ENCODE results near the gene TADA2A.
"Not testable (repeated sequence)": the region's sequence is repeated elsewhere in the genome, so short reads cannot be mapped to it uniquely, and the experiment has no call there.

TADA2A gene

DNA sequence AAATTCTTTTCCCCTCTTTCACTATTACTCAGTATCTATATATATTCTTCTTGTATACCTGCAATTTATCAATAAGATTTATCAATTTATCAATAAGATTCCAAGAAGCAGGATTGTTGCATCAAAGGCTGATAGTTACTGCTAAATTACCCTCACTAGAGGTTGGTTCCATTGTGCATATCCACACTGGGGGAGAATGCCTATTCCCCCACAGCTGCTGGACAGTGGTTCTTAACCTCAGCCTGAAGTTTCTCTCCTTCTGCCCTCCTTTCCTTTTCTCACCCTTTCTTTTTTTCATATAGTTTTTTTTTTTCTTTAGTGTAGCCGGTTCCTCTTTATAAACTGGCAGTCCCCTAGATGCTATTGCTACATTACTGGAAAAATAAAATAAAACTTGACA, 24.6 kb upstream of the TADA2A start:
- no peak overlapping the region for H3K4me3 ChIP-seq (ENCODE audit: low read depth in 1 of 2, low read length in 2 of 2)
- no peak overlapping the region for H3K9ac ChIP-seq (ENCODE audit: low read length)
- no peaks in the 10 kb centered on the region for H3K36me3 ChIP-seq (ENCODE audit: insufficient read depth, low read length)
- H3K4me1 ChIP-seq (ENCODE audit: insufficient read depth, low read length): no peaks in the 10 kb centered on the region
- H3K27ac ChIP-seq (ENCODE audit: low read depth, low read length): no peak overlapping the region
- H3K27me3 ChIP-seq (ENCODE audit: control insufficient read depth in 1 of 2, insufficient read depth in 2 of 2, low read length in 2 of 2): no peaks in the 10 kb centered on the region
- H3K9me3 ChIP-seq (ENCODE audit: low read length): no peaks in the 10 kb centered on the region

DNA sequence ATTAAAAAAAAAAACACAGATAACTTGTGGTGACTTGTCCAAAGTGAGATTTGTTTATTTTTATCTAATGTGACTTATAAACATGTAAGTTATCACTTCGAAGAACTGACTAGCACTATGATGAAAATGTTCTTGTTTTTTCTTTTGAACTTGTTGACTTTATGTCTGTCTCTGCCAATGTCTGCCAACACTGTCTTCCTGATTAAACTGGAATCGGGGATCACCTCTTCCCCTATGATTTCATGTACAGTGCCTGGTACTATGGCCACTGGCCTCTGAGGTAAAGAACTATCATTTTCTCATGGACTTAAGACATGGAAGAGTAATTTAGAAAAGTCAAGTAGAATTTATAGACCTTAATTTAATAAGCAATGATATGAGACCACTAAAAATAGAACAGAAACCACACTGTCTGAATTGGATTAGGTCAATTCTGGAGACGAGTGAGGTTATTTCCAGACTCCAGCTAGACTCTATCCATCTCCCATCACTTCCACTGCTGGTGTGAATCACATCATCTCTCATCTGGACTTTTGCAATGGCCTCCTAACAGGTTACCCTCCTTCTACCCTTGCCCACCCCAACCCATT, 22.0 kb upstream of the TADA2A start:
- no peak overlapping the region for H3K4me3 ChIP-seq (ENCODE audit: low read depth in 1 of 2, low read length in 2 of 2)
- no peaks in the 10 kb centered on the region for H3K36me3 ChIP-seq (ENCODE audit: insufficient read depth, low read length)
- no peak overlapping the region for H3K9ac ChIP-seq (ENCODE audit: low read length)
- H3K9me3 ChIP-seq (ENCODE audit: low read length): no peaks in the 10 kb centered on the region
- no peak overlapping the region for H3K27ac ChIP-seq (ENCODE audit: low read depth, low read length)
- no peaks in the 10 kb centered on the region for H3K4me1 ChIP-seq (ENCODE audit: insufficient read depth, low read length)
- H3K27me3 ChIP-seq (ENCODE audit: control insufficient read depth in 1 of 2, insufficient read depth in 2 of 2, low read length in 2 of 2): no peaks in the 10 kb centered on the region

DNA sequence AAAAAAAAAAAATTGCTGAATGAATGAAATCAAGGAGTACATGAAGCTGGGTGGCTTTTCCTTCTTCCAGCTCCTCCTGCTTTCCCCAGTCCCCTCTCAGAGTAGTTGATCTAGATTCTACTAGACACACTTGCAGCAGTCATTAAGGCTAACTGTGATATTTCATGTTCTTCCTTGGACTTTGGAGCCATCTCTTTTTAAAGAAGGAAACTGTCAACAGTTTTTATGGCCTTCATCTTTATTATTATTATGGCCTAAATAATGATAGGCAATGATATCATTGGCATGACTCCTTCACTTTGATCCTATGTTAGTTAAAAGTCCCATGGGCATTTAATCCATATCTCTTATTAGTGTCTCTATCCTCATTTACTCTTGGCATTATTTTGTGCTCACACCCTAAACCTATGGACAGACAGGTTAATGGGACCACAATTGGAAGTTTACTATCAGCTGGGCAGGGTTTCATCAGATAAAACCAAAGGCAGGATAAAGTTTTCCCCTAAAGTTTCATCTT, 21.2 kb upstream of the TADA2A start:
- no peak overlapping the region for H3K4me3 ChIP-seq (ENCODE audit: low read depth in 1 of 2, low read length in 2 of 2)
- no peaks in the 10 kb centered on the region for H3K9me3 ChIP-seq (ENCODE audit: low read length)
- no peak overlapping the region for H3K27ac ChIP-seq (ENCODE audit: low read depth, low read length)
- H3K36me3 ChIP-seq (ENCODE audit: insufficient read depth, low read length): no peaks in the 10 kb centered on the region
- H3K9ac ChIP-seq (ENCODE audit: low read length): no peak overlapping the region
- H3K4me1 ChIP-seq (ENCODE audit: insufficient read depth, low read length): no peaks in the 10 kb centered on the region
- no peaks in the 10 kb centered on the region for H3K27me3 ChIP-seq (ENCODE audit: control insufficient read depth in 1 of 2, insufficient read depth in 2 of 2, low read length in 2 of 2)

DNA sequence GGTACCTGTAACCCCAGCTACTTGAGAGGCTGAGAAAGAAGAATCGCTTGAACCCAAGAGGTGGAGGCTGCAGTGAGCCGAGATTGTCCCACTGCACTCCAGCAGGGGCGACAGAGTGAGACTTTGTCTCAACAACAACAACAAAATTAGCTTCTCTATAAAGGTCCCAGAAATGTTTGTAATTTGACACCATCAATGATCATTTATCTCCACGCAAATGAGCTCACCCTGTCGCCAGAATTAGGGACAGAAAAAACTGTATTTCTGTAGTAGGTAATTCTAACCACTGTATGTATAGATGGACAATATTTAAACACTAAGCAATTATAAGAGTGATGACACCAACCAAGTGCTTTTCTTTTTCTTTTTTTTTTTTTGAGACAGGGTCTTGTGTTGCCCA, 20.2 kb upstream of the TADA2A start:
- H3K27me3 ChIP-seq (ENCODE audit: control insufficient read depth in 1 of 2, insufficient read depth in 2 of 2, low read length in 2 of 2): no peaks in the 10 kb centered on the region

GRCh38 chr17:37388266-37388665, 18.4 kb upstream of the TADA2A start:
- Histone ChIP-seq H3K4me1 (ENCODE audit: insufficient read depth, low read length) (no peaks in the 10 kb centered on the region), H3K9me3 (ENCODE audit: low read length) (no peaks in the 10 kb centered on the region), H3K9ac (ENCODE audit: low read length) (no peak overlapping the region), H3K27ac (ENCODE audit: low read depth, low read length) (no peak overlapping the region), H3K4me3 (ENCODE audit: low read depth in 1 of 2, low read length in 2 of 2) (no peak overlapping the region), H3K36me3 (ENCODE audit: insufficient read depth, low read length) (no peaks in the 10 kb centered on the region), H3K27me3 (ENCODE audit: control insufficient read depth in 1 of 2, insufficient read depth in 2 of 2, low read length in 2 of 2) (no peaks in the 10 kb centered on the region)

More for the DNA sequence above, 20.2 kb upstream of the TADA2A start:
- Histone ChIP-seq H3K9ac (ENCODE audit: low read length) (no peak overlapping the region), H3K4me3 (ENCODE audit: low read depth in 1 of 2, low read length in 2 of 2) (no peak overlapping the region), H3K36me3 (ENCODE audit: insufficient read depth, low read length) (no peaks in the 10 kb centered on the region), H3K27ac (ENCODE audit: low read depth, low read length) (no peak overlapping the region), H3K4me1 (ENCODE audit: insufficient read depth, low read length) (no peaks in the 10 kb centered on the region), H3K9me3 (ENCODE audit: low read length) (no peaks in the 10 kb centered on the region)

GRCh38 chr17:37389160-37389559, 17.5 kb upstream of the TADA2A start:
- H3K9ac ChIP-seq (ENCODE audit: low read length): no peak overlapping the region
- H3K27ac ChIP-seq (ENCODE audit: low read depth, low read length): no peak overlapping the region
- H3K27me3 ChIP-seq (ENCODE audit: control insufficient read depth in 1 of 2, insufficient read depth in 2 of 2, low read length in 2 of 2): no peaks in the 10 kb centered on the region
- H3K9me3 ChIP-seq (ENCODE audit: low read length): no peaks in the 10 kb centered on the region
- H3K4me3 ChIP-seq (ENCODE audit: low read depth in 1 of 2, low read length in 2 of 2): no peak overlapping the region
- no peaks in the 10 kb centered on the region for H3K4me1 ChIP-seq (ENCODE audit: insufficient read depth, low read length)
- no peaks in the 10 kb centered on the region for H3K36me3 ChIP-seq (ENCODE audit: insufficient read depth, low read length)

DNA sequence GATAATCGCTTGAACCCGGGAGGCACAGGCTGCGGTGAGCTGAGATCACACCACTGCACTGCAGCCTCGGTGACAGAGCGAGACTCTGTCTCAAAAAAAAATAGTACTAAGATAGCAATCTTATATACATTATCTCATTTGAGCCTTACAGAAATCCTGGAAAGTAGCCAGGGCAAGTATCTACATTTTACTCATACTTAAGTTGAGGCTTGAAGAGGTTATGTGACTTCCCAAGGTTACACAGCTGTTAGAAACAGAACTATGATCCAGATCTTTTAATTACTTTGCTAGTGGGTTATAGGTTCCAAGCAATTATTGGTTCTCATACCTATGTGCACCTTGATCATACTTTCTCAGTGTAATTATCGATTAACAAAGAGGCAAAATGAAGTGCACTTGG, 15.5 kb upstream of the TADA2A start:
- H3K4me1 ChIP-seq (ENCODE audit: insufficient read depth, low read length): no peaks in the 10 kb centered on the region
- no peaks in the 10 kb centered on the region for H3K27me3 ChIP-seq (ENCODE audit: control insufficient read depth in 1 of 2, insufficient read depth in 2 of 2, low read length in 2 of 2)
- H3K27ac ChIP-seq (ENCODE audit: low read depth, low read length): no peak overlapping the region
- H3K4me3 ChIP-seq (ENCODE audit: low read depth in 1 of 2, low read length in 2 of 2): no peak overlapping the region
- H3K9ac ChIP-seq (ENCODE audit: low read length): no peak overlapping the region
- no peaks in the 10 kb centered on the region for H3K9me3 ChIP-seq (ENCODE audit: low read length)
- H3K36me3 ChIP-seq (ENCODE audit: insufficient read depth, low read length): no peaks in the 10 kb centered on the region

DNA sequence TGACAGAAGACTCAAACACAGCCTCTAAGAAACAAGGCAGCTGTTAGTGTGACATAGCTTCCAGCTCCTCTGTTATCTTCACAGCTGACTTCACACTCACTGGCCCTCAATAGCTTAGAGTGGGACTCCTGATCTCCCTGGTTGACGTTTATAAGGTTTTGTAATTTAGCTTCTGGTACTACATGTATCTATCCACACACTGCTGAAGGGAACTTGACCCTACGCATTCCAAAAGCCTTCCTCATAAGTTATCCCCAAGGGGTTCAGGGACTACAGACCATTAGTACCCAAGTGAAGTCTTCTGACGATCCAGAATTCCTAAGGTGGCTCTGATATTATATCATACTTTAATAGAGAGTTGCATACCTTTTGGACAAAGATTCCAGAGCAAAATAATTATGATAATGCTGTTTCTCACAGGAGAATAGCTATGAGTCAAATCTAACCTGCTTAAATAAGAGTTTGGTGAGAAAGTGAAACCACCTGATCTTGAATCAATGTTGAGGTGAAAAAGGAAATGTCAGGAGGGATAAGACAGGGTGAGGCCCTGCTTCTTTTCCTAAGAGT, 14.6 kb upstream of the TADA2A start:
- Histone ChIP-seq H3K4me1 (ENCODE audit: insufficient read depth, low read length) (no peaks in the 10 kb centered on the region), H3K27ac (ENCODE audit: low read depth, low read length) (no peak overlapping the region), H3K36me3 (ENCODE audit: insufficient read depth, low read length) (no peaks in the 10 kb centered on the region), H3K27me3 (ENCODE audit: control insufficient read depth in 1 of 2, insufficient read depth in 2 of 2, low read length in 2 of 2) (no peaks in the 10 kb centered on the region), H3K9me3 (ENCODE audit: low read length) (no peaks in the 10 kb centered on the region), H3K4me3 (ENCODE audit: low read depth in 1 of 2, low read length in 2 of 2) (no peak overlapping the region), H3K9ac (ENCODE audit: low read length) (no peak overlapping the region)

- no peaks in the 10 kb centered on the region for H3K4me1 ChIP-seq (ENCODE audit: insufficient read depth, low read length)
- H3K4me3 ChIP-seq (ENCODE audit: low read depth in 1 of 2, low read length in 2 of 2): no peak overlapping the region
- no peak overlapping the region for H3K9ac ChIP-seq (ENCODE audit: low read length)
- H3K36me3 ChIP-seq (ENCODE audit: insufficient read depth, low read length): no peaks in the 10 kb centered on the region
- H3K27ac ChIP-seq (ENCODE audit: low read depth, low read length): no peak overlapping the region
- no peaks in the 10 kb centered on the region for H3K9me3 ChIP-seq (ENCODE audit: low read length)
- no peaks in the 10 kb centered on the region for H3K27me3 ChIP-seq (ENCODE audit: control insufficient read depth in 1 of 2, insufficient read depth in 2 of 2, low read length in 2 of 2)
Measured at GRCh38 chr17:37393352-37393751, 13.3 kb upstream of the TADA2A start.

DNA sequence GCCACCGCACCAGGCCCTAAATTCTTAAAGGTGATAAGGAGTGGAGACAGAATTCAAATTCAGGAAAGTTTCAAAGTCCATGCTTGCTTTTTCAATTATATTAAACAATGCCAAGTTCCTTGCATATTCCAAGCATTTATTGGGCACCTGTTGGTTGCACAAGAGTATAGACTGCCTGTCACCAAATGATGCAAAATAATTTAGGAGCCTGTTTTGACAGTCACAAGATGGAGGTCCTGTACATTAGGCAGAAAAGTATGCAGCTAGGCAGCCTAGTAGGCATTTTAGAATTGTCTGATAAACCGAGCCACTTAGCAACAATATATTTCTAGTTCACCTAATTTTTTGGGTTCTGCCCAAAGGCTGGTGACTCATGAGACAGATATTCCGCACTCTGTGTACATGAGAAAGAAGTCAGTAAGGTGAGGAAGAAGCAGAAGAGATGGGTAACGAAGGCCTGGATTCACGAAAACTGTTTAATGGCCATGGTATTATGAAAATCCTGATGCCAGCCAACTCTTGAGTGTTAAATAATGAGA, 7.4 kb upstream of the TADA2A start:
- no peak overlapping the region for H3K4me3 ChIP-seq (ENCODE audit: low read depth in 1 of 2, low read length in 2 of 2)
- H3K9me3 ChIP-seq (ENCODE audit: low read length): no peaks in the 10 kb centered on the region
- H3K4me1 ChIP-seq (ENCODE audit: insufficient read depth, low read length): peaks cover under 1% of the 10 kb centered on the region
- no peaks in the 10 kb centered on the region for H3K36me3 ChIP-seq (ENCODE audit: insufficient read depth, low read length)
- no peak overlapping the region for H3K9ac ChIP-seq (ENCODE audit: low read length)
- H3K27ac ChIP-seq (ENCODE audit: low read depth, low read length): no peak overlapping the region
- H3K27me3 ChIP-seq (ENCODE audit: control insufficient read depth in 1 of 2, insufficient read depth in 2 of 2, low read length in 2 of 2): no peaks in the 10 kb centered on the region

DNA sequence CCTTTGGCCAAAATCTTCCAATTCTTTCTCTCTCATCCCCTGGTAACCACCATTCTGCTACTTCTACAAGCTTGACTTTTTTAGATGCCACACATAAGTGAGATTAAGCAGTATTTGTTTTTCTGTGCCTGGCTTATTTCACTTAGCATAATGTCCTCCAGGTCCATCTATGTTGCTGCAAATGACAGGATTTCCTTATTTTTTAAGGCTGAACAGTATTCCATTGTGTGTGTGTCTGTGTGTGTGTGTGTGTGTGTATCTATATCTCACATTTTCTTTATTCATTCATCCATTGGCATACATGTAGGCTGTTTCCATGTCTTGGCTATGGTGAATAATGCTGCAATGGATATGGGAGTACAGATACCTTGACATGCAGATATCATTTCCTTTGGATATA, 6.2 kb upstream of the TADA2A start:
- Histone ChIP-seq H3K4me1 (ENCODE audit: insufficient read depth, low read length) (peaks cover 12% of the 10 kb centered on the region), H3K9ac (ENCODE audit: low read length) (no peak overlapping the region), H3K4me3 (ENCODE audit: low read depth in 1 of 2, low read length in 2 of 2) (no peak overlapping the region), H3K36me3 (ENCODE audit: insufficient read depth, low read length) (no peaks in the 10 kb centered on the region), H3K27me3 (ENCODE audit: control insufficient read depth in 1 of 2, insufficient read depth in 2 of 2, low read length in 2 of 2) (no peaks in the 10 kb centered on the region), H3K27ac (ENCODE audit: low read depth, low read length) (no peak overlapping the region), H3K9me3 (ENCODE audit: low read length) (no peaks in the 10 kb centered on the region)

DNA sequence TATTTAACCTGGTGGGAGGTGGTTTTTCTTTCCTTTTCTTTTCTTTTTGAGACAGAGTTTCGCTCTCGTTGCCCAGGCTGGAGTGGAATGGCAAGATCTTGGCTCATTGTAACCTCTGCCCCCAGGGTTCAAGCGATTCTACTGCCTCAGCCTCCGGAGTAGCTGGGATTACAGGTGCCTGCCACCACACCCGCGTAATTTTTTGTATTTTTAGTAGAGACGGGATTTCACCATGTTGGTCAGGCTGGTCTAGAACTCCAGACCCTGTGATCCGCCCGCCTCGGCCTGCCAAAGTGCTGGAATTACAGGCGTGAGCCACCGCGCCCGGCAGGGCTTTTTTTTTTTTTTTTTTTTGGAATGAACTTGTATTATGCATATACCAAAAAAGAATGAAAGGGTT, 1.2 kb upstream of the TADA2A start:
- H3K27ac ChIP-seq (ENCODE audit: low read depth, low read length); H3K36me3 ChIP-seq (ENCODE audit: insufficient read depth, low read length); H3K27me3 ChIP-seq (ENCODE audit: control insufficient read depth in 1 of 2, insufficient read depth in 2 of 2, low read length in 2 of 2); H3K9me3 ChIP-seq (ENCODE audit: low read length): not testable (repeated sequence)
- Histone ChIP-seq H3K4me1 (ENCODE audit: insufficient read depth, low read length) (peaks cover 17% of the 10 kb centered on the region), H3K4me3 (ENCODE audit: low read depth in 1 of 2, low read length in 2 of 2) (peak overlapping the region; percentile 85 to 87), H3K9ac (ENCODE audit: low read length) (peak overlapping the region; percentile 88)
